Kidney epithelial cell (primary cell): Measurements from ENCODE around the gene AANAT. TPM values are rescaled to one million over a fixed set of nuclear protein-coding genes. Genes with fewer than 3 reads are reported as not detected.

ENCODE experiments used
- DNase-seq: peaks from one replicate; pipeline ENCODE4 v3.0.0-alpha.2; 2010; ENCODE audit warnings: low read depth
- H3K27me3 ChIP-seq: 2 replicates; pipeline ENCODE4 v1.6.0; 2011; ENCODE audit warnings: low read length; ENCODE audit not compliant: control insufficient read depth, insufficient read depth
- H3K36me3 ChIP-seq: 2 replicates; pipeline ENCODE4 v1.5.1; 2011; ENCODE audit warnings: low read length; ENCODE audit not compliant: control insufficient read depth, insufficient read depth
- H3K4me3 ChIP-seq: 2 replicates; pipeline ENCODE4 v1.5.1; 2011; ENCODE audit warnings: low read depth, mild to moderate bottlenecking, control low read depth, low read length
- CTCF ChIP-seq: IDR thresholded peaks from 2 replicates; pipeline ENCODE4 v1.5.1; 2011; ENCODE audit warnings: mild to moderate bottlenecking, moderate library complexity, low read length, control low read depth, inconsistent platforms; ENCODE audit not compliant: insufficient read depth, poor library complexity, severe bottlenecking
- total RNA-seq: library from RNA; depleted of rRNA; stranded (reverse); fragments of >200 nt; gene quantifications from 2 replicates; pipeline ENCODE4 v1.2.3, GENCODE V29; 2015

Gene AANAT
- not detected in 2 replicates for total RNA-seq

DNA sequence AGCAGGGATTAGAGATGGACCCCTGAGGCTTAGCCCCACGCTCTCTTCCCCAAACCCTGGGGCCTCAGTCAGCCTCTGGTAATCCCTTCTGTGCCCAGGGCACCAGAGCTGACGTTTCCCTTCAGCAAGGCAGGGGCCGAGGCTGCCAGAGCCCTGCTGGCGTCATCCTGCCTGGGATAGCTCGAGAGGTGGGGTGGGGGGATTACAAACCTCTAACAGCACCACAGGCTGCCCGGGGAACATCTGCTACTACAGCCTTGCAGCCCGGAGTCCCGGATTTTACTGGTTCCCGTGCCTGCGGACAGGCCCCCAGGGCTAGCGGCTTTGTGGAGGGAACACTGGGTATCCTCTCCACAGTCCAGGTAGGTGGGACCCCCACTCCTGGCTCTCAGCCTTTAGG lies at the start of gene AANAT:
AANAT (plus strand) TSS at position 238 of the 400 bp plus-strand sequence. CDS start 1,144 bp downstream, outside the sequence.
- no peak within 1 kb of the TSS for H3K4me3 ChIP-seq
- H3K27me3 ChIP-seq, result no peaks in the 10 kb centered on the region
- no peaks in the 10 kb centered on the region for H3K36me3 ChIP-seq
- no peak for DNase-seq
- TF ChIP-seq CTCF, result no peak

DNA sequence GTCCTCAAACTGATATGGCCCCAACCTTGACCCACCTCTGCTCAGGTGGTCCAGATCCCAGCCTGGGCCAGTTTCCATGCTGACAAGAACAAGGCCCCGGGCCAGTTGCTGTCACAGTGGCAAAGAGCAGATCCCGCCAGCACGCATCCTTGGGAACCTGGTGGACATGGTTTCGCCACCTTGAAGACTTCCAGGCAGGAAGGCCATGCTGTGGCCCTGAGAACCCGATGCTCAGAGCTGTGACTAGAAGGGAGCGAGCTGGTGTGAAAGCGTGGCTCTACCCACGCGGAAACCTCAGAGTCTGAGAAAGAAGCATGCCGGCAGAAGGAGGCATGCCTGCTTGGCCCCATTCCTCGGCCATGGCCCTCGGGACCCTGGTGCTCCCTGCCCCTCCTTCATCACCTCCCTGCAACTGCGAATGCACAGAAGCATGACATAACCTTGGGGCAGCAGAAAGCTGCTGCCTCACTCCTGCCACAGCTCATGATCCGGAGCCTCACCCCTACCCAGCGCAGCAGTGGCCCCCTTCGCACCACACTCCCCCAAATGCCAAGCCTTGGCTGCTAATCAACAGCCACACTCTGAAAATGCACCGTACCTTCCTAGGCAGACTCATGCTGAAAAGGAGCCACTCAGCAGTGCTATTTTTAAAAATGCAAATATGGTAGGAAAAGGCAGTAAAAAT lies 47.7 kb upstream of the AANAT start:
- Histone ChIP-seq H3K4me3 (no peak overlapping the region), H3K36me3 (no peaks in the 10 kb centered on the region), H3K27me3 (no peaks in the 10 kb centered on the region)
- no peak for TF ChIP-seq CTCF
- DNase-seq, result no peak

DNA sequence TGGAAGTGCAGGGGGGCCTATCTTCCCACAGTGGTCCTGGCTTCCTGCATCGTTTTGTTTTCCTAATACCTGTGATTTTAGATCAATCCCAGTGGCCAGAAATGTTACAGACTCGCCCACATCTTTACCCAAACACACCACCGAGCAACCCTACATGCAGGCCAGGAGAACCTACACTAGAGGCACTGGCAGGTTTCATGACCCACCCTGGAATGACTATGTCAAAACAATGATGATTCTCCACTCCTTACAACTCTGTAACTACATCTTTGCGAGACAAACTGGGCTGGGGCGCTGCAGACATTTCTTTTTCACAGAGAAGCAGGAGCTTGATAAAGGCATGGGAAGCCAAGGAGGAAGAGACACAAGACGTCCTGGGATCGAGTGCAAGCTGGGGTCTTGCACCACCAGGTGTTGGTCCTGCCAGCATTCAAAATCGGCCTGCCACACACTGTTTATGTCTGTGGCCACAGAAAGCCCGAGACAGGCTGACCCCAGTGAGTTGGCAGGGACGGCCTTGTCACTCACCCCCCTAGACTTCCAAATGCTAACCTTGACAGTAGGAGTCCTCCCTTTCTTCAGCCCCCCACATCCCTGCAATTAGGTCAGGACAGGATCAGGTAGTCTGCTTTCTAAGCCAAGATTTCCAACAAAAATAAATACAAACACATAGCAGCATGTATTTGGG lies 46.9 kb upstream of the AANAT start:
- H3K4me3 ChIP-seq, result no peak overlapping the region
- DNase-seq, result no peak
- no peaks in the 10 kb centered on the region for H3K36me3 ChIP-seq
- no peak for TF ChIP-seq CTCF
- H3K27me3 ChIP-seq, result no peaks in the 10 kb centered on the region

GRCh38 chr17:76421044-76421407 lies 46.4 kb upstream of the AANAT start:
- no peak for TF ChIP-seq CTCF
- DNase-seq, result no peak

GRCh38 chr17:76422406-76422805 lies 45.0 kb upstream of the AANAT start:
- Histone ChIP-seq H3K4me3 (no peak overlapping the region), H3K27me3 (no peaks in the 10 kb centered on the region), H3K36me3 (no peaks in the 10 kb centered on the region)
- TF ChIP-seq CTCF, result no peak
- DNase-seq, result no peak

More at GRCh38 chr17:76421044-76421407, 46.4 kb upstream of the AANAT start:
- Histone ChIP-seq H3K27me3 (no peaks in the 10 kb centered on the region), H3K36me3 (no peaks in the 10 kb centered on the region), H3K4me3 (no peak overlapping the region)
